GM21825 (cell line): ENCODE data around the gene SF3A2.

Source experiments
- ATAC-seq: cut with Tn5 transposase; IDR thresholded peaks from one replicate; pipeline ENCODE4 v1.9.1; 2021; ENCODE audit warnings: mild to moderate bottlenecking, moderate library complexity; ENCODE audit not compliant: unreplicated experiment

The SF3A2 gene

DNA sequence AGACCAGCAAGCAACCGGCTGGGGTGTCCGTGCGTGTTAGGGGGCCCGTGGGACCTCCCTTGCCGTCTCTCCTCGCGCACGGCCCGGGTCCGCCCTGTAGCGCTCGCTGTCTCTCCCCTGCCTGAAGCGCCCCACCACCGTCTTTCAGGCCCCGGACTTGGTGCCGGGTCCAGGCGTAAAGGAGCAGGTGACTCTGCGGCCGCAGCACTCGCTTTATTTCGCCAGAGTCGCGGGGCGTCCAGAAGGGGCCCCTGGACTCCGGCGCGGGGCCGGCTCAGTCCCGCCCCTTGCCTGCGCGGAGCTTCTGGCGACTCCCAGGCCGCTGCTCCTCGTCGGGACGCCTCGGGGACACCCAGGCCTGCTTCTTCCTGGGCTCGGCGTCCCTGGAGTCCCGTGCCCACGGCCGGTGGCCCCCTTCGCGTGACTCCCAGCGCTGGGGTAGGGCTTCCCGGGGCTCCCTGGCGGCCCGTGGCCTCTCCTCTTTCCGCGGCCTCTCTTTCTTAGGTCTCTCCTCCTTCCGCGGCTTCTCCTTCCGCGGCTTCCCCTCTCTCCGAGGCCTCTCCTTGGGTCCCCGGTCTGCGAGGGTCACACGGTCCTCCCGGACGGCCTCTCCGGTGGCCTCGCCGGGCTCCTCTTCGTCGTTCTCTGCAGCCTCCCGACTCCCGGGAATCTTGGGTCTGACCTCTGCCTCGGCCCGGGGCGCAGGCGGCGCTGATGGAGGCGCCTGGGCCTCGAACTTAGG is 15.6 kb downstream of the SF3A2 start:
- no peak for ATAC-seq

DNA sequence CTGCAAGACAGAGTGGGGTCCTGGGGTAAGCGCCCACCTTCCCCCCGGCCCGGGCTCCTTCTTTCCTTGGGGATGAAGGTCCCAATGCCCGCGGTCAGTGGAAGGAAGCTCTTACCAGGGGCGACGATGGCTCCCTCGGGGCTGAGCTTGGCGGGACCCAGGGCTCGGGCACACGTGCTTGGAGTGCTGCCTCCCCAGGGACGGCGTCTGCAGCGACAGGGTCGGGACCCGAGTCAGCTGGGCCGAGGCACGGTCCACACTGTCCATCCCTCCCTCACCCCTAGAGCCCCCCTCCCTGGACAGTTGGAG is 16.1 kb downstream of the SF3A2 start:
- no peak for ATAC-seq

DNA sequence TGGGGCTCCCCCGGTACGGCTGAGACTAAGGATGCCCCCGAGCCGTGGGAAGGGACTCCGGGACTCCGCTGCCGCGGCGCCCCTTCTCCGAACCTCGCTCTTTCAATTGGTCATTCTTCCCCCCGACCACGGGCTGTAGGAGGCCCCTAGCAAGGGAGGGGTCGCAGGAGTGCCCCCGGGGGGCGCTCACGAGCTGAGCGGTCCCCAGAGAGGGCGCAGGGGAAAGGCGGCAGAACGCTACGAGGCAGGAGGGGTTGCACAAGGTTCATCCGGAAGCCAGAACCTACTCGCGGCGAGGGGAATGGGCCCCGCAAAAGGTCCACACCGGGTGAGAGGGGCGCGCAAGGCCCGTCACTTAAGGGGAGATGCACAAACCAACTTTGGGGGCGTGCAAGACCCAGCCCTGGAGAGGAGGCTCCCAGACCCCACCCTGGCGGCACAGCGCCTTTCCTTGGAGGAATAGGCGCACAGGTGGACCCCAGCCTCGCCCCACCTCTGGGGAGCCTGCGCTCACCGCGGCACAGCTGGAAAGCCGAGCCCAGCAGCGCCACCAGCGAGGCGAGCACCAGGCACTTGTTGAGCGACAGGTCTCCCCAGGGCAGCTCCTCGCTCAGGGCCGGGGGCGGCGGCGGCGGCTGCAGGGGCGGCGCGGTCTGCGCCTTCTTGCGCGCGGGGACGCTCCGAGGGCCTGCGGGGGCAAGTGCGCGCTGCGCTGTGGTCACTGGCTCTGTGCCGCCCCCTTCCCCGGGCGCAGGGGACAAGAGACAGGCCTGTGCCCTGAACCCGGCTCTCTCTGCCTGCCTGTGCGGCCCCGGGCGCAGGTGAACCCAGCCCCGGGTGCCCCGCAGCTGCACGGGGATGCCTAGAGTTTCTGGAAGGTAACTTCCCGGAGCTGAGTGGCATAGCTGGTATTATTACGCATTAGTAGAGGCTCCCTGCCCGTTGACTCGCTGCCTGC is 16.8 kb downstream of the SF3A2 start:
- ATAC-seq, result no peak

DNA sequence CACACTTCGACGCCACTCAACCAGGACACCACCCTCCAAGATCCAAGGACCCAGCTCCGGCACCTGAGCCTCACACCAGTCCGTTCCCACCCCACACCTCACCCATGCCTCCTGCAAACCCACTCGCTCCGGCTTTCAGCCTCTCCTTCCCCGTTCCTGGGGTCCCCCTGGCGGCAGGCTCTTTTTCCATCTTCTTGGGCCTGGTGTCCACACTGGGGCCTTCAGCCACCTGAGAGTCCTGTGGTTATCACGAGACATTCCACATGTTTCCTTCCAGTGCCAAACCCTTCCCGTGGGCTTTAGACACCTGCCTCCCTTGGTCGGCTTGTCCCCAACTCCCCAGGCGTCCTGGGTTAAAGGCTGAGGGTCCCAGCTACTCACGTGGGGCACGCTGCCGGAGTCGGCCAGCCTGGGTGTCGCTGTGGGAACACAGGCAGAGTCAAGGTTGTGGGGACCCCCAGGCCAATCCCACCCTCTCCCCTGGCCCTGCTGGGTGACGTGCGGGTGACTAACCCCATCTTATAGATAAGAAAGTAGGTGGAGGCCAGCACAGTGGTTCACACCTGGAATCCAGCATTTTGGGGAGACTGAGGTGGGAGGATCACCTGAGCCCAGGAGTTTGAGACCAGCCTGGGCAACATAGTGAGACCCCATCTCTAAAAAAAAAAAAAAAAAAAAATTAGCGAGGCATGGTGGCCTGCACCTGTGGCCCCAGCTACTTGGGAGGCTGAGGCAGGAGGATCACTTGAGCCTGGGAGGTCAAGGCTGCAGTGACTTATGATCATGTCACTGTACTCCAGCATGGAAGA is 17.6 kb downstream of the SF3A2 start:
- no peak for ATAC-seq

DNA sequence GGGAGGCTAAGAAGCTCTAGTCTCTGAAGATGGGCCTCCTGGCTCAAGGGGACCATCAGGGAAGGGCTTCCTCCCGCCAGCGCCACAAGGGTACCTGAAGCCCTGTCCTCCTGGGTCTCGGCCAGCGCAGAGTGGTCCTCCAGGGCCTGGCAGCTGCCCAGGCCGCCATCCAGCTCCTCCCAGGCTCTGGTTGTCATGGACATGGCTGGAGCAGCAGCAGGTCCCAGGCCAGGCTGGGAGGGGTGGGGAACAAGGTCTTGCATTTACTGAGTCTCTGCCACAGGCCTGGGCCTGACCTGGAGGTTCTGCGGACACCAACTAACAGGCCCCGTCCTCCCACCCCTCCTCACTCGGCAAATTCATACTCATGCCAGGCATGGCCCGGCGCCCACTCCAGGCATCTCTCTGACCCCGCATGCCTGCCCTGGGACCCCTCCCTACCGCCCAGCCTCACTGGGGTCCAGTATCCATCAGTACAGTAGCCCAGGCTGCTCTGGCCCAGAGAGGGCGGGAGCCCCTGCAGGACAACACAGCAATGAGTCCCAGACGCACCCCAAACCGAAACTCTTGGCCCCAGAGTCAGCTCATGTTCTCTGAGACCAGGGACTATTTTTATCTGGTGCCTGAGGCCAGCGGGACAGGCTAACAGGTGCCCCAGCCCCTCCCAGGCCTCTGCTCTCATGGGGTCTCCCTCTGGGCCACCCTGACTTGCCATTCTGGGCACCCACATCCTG is 18.7 kb downstream of the SF3A2 start:
- ATAC-seq, result no peak

DNA sequence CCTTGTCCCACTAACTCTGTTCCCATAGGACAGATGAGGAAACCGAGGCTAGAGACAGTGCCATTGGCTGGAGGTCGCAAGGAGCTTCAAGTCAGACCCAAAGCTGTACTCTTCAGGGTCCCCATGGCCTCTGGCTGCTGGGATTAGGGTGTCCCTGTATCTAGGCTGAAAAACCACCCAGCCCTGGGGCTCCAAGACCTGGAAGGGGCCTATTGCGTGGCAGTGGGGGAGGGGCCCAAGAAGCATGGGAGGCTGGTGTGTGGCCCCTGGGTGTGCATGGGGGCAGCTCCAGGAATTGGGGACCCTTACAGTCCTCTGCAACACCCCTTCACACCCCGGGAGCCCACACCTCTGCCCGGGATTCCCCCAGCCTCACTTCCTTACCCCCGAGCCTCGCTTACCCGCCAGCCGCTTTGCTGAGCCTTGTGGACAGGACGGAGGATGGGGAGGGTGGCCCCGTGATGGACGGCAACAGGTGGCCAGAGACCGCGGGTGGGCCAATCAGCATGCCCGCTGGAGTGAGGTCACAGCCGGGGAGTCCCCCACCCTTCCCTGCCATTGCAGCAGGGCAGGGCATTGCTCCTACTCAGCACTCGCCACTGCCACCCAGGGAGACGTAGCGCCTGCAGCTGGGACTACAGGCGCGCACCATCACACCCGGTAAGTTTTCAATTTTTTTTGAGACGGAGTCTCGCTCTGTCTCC is 19.5 kb downstream of the SF3A2 start, which contains the start of gene JSRP1:
Gene JSRP1 (minus strand): TSS at position 436 of the 704 bp plus-strand sequence. CDS start 1,103 bp downstream, outside the sequence.
- no peak for ATAC-seq

DNA sequence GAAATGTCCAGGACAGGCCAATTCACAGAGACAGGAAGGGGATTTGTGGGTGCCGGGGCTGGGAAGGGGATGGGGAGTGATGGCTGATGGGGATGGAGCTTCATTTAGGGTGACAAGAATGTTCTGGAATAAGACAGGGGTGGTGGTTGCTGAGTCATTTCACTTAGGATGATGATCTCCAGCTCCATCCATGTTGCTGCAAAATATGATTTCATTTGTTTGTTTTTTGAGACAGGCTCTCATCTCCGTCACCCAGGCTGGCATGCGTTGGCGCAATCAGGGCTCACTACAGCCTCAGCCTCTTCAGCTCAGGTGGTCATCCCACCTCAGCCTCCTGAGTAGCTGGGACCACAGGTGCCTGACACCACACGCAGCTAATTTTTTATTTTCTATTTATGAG is 22.7 kb downstream of the SF3A2 start:
- no peak for ATAC-seq

DNA sequence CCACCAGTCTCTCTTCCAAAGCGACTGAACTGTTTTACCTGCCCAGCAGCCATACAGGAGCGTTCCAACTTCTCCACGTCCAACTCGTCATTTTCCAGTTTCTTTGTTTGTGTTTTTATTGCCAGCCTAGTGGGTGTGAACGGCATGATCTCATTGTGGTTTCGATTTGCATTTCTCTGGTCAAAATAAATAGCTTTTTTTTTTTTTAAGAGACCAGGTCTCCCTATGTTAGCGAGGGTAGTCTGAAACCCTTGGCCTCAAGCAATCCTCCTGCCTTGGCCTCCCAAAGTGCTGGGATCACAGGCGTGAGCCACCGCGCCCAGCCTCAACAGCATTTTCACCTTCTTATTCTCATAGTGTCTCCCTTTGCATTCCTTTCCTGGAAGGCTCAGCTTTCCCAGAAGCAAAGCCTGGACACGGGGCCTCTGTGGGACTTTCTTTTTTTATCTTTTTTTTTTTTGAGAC is 23.7 kb downstream of the SF3A2 start:
- no peak for ATAC-seq

DNA sequence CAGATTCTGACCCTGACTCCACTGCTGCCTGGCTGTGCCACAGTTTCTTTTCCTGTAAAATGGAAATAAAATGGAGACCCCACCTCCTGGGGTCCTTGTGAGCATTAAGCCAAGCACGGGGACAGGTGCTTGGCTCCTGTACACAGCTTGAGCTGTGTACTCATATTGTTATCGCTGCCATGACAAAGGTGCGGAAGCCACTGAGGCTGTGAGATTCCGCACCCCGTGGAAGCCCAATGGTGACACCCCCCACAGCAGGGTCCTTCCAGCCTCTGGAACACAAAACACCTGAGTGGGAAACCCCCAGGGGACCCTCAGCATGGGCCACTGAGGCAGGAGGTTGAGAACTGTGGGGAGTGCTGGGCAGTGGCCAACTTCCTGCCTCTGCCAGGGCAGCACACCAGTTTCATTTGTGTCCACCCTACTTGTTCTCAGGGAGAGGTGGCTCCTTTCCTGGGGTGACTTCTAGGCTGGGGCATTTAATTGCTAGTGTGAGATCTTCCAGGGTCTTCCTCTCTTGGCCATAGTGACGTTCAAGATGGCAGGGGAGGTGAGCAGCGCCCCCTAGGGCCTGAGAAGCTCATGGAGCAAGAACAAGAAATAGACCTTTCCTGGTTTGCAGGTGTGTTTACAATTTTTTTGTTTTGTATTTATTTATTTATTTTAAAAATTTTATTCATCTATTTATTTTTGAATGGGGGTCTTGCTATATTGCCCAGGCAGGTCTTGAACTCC is 25.0 kb downstream of the SF3A2 start:
- no peak for ATAC-seq

DNA sequence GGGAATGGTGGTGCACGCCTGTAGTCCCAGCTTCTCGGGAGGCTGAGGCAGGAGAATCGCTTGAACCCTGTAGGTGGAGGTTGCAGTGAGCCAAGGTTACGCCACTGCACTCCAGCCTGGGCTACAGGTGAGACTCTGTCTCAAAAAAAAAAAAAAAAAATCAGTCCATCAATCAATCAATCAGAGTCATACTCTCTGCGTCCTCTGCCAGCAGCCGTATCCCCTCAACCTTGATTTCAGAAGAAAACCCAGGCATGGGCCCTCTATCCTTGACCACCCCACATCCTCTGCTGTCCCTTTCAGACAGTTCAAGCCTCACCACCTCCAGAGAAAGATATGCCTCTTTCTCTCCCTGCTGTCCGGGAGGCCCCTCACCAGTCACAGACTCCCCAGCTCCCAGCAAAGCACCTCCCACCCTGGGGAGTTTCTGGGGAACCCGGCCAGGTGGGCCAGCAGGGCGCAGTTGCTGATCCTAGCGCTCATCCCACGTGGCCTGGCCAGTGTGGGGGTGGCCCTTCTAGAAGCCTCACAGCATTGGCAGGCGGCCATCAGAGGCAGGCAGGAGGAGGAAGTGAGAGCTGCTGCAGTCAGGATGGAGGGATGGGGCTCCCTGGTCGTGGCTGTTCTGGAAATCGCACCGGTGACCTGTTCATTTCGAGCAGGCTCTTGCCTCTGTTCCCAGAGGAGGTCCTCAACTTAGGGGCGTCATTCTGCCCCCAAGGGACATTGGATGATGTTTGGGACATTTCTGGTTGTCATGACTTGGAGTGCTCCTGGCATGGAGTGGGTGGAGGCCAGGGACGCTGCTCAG is 29.8 kb downstream of the SF3A2 start:
- ATAC-seq, result peak; percentile 28

DNA sequence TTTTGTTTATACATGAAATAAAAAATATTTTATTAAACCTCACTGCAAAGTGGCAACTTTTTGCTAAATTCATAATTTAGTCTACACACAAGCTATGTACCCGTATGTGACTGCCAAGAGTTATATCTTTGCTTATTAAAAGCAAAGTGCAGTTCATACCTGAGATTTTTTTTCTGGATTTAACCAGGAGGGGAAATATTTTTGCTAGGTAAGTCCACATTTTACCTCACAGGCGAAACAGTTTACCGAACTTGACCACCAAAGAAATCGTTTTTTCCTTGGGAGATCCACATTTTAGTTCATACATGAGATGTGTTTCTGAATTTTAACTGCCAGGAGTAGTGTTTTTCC is 31.8 kb downstream of the SF3A2 start:
- ATAC-seq, result no peak

DNA sequence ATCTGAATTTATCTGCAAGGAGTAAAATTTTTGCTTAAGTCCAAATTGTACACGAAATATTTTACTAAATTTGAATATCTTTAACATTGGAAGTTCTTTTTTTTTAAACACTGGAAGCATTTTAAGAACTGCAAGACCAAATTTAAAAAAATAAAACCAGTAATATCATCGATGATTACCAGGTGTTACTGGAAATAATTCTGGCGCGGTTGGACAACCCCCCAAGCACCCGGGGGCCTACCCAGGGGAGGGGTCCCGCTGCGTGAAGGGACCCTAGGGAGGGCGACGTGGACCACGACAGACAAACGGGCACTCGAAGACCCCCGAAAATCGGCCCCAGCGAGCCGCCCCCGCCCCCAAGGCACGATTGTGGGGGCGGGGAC is 32.2 kb downstream of the SF3A2 start:
- ATAC-seq, result no peak

DNA sequence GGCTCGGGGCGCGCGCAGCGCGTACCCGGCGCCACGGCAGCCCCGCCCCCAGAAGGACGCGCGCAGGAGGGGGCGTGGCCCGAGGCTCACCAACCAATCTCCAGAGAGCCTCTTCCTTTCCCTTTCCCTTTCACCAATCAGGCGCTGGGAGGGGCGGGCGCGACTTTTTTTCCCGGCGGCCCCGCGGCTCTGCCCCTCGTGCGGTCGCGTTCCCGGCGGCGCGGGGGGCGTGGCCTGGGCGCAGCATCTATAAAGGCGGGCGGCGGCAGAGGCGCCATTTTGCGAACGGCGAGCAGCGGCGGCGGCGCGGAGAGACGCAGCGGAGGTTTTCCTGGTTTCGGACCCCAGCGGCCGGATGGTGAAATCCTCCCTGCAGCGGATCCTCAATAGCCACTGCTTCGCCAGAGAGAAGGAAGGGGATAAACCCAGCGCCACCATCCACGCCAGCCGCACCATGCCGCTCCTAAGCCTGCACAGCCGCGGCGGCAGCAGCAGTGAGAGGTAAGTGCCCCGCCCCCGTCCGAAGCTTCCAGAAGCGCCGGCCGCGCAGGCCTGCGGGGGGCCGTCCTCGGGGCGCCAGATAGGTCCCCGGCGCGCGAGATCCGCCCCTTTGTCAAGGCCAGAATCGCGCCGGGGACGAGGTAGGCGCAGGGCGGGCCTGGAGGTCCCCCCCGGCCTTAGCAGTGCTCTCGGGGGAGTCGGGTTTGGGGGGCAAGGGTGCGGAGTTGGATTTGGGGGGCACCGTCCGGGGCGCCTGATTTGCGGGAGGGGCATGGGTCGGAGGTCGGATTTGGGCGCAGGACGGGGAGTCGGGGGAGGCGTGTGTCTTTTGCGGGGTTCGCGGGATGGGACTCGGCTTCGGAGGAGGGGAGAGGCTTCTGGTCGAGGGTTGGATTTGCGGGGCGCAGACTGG is 32.9 kb downstream of the SF3A2 start:
- ATAC-seq, result peak; percentile 44

DNA sequence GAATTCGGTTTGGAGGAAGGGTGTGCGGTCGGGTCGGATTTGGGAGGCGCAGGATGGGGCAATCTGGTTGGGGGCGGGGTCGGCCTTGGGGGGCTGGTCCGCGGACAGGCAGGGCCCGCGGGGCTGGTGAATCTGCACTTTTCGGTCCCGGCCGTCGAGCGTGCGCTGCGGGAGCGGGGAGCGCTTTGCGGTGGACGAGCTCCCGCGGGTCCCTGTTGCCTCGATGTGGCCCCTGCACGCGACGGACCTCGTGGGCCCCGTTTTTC is 33.5 kb downstream of the SF3A2 start:
- ATAC-seq, result no peak

DNA sequence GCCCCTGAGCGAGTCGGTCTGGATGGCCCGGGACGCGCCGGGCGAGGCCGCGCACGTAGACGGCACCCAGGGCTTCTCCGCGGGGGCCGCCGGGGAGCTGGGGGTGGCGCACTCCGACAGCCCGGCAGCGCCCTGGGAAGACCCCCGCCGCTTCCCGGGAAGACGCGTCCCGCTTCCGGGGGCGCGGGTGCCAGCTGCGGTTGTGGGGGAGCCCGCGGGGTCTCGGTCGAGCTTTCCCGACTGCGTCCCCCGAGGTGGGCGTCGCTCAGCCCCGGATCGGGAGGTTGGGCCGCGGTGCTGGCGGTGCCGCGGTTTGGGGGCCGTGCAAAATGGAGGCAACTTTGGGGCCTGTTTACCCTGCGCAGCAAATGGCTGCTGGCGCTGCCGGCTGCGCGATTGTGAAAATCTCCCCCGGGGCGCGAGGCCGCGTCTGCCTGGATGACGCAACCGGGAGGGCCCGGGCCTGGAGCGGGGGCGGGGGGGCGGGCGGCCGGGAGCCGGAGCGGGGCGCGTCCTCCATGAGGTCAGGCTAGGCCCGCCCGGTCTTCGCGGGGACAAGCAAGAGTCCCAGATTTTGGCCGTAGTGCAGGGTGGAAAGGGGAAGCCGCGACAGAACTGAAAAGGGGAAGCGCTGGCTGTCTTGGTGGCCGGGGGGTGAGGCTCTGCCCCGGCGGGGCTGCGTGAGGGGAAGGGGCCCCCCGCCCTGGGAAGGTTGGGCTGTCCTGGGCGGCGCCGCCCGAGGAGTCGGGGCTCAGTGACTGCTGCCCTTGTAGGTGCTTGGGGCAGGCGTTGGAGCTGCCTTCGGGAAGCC is 34.0 kb downstream of the SF3A2 start:
- ATAC-seq, result no peak

DNA sequence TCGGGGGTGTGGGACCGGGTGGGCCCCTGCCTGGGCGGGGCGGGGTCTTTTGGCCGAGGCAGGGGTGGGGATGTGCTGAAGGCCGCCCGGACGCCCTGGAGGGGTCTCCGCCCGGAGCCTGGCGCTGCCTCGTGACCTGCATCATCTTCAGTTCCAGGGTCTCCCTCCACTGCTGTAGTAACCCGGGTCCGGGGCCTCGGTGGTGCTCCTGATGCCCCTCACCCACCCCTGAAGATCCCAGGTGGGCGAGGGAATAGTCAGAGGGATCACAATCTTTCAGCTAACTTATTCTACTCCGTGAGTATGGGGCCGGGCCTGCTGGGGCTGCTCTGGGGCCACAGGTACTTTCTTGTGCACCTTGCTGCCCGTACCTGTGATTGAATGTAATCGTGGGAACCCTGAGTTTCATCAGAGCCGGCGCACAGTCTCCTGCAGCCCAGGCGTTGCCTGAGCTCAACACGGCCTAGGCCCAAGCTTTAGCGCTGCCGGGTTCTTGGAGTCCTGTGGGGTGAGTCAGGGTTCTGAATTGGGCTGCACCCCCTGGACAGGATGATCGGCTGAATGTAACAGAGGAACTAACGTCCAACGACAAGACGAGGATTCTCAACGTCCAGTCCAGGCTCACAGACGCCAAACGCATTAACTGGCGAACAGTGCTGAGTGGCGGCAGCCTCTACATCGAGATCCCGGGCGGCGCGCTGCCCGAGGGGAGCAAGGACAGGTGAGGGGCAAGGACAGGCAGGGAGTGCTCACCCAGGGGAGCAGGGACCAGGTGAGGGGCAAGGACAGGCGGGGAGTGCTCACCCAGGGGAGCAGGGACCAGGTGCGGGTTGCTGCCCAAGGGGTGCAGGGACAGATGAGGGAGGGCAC is 34.8 kb downstream of the SF3A2 start:
- no peak for ATAC-seq
